HG03025 (cell line): ENCODE data around the gene ACTN4.
"Not testable (repeated sequence)": the region's sequence is repeated elsewhere in the genome, so short reads cannot be mapped to it uniquely, and the experiment has no call there.

Source experiments
- ATAC-seq: cut with Tn5 transposase; IDR thresholded peaks from one replicate; pipeline ENCODE4 v1.9.1; 2021; ENCODE audit warnings: mild to moderate bottlenecking, moderate library complexity; ENCODE audit not compliant: unreplicated experiment, low FRiP score

Gene ACTN4

GRCh38 chr19:38753783-38754182, 106.3 kb downstream of the ACTN4 start:
- not testable (repeated sequence) for ATAC-seq

- ATAC-seq = not testable (repeated sequence)
Observed at GRCh38 chr19:38754196-38754595, 106.7 kb downstream of the ACTN4 start.

GRCh38 chr19:38759590-38760003, 112.1 kb downstream of the ACTN4 start:
- ATAC-seq = no peak

DNA sequence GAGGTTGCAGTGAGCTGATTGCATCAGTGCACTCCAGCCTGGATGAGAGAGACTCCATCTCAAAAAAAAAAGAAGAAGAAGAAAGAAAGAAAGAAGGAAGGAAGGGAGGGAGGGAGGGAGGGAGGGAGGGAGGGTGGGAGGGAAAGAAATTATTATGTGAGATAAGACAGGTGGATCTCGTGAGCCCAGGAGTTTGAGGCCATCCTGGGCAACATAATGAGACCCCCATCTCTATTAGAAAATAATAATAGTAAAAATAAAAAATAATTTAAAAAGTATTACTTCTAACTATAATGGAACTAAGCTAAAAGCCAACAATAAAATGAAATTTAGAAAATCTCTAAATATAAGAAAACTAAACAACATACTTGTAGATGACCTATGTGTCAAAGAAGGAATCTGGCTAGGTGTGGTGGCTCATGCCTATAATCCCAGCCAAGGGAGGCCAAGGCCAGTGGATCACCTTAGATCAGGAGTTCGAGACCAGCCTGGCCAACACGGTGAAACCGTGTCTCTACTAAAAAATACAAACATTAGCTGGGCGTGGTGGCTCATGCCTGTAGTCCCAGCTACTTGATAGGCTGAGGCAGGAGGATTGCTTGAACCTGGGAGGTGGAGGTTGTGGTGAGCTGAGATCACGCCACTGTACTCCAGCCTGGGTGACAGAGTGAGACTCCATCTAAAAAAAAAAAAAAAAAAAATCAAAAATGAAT, 113.5 kb downstream of the ACTN4 start:
- not testable (repeated sequence) for ATAC-seq

DNA sequence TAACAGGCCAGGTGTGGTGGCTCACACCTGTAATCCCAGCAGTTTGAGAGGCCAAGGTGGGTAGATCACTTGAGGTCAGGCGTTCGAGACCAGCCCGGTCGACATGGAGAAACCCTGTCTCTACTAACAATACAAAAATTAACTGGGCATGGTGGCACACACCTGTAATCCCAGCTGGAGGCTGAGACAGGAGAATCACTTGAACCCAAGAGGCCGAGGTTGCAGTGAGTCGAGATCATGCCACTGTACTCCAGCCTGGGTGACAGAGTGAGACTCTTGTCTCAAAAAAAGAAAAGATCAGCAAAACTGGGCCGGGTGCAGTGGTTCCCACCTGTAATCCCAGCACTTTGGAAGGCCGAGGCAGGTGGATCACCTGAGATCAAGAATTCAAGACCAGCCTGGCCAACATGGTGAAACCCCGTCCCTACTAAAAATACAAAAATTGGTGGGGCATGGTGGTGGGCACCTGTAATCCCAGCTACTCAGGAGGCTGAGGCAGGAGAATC, 114.5 kb downstream of the ACTN4 start:
- ATAC-seq = not testable (repeated sequence)

DNA sequence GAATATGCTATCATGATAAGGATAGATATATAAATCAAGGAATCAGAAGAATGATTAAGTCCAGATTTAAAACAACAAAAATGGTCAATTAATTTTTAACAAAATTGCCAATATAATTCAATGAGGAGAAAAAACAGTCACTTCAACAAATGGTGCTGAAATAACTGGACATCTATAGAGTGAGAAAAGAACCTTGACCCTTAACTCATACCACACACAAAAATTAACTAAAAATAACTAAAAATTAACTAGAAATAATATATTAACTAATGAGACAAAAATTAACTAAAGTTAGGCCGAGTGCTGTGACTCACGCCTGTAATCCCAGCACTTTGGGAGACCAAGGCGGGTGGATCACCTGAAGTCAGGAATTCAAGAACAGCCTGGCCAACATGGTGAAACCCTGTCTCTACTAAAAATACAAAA, 116.4 kb downstream of the ACTN4 start:
- ATAC-seq = no peak

DNA sequence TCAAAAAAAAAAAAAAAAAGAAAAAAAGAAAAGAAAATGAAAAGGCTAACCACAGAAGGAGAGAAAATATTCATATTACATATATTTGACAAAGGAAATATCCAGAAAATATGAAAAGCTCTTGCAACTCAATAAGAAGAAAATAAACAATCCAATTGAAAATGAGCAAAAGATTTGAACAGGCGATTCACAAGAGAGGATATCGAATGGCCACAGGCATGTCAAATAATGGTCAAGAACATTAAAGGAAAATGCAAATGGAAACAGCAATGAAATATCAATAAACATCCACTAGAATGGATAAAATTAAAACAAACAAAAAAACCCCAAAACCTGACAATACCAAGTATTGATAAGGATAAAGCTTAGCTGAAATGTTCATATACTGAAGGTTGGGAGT, 117.8 kb downstream of the ACTN4 start:
- ATAC-seq = no peak

- no peak for ATAC-seq
Observed at GRCh38 chr19:38766276-38767047, 119.0 kb downstream of the ACTN4 start.

DNA sequence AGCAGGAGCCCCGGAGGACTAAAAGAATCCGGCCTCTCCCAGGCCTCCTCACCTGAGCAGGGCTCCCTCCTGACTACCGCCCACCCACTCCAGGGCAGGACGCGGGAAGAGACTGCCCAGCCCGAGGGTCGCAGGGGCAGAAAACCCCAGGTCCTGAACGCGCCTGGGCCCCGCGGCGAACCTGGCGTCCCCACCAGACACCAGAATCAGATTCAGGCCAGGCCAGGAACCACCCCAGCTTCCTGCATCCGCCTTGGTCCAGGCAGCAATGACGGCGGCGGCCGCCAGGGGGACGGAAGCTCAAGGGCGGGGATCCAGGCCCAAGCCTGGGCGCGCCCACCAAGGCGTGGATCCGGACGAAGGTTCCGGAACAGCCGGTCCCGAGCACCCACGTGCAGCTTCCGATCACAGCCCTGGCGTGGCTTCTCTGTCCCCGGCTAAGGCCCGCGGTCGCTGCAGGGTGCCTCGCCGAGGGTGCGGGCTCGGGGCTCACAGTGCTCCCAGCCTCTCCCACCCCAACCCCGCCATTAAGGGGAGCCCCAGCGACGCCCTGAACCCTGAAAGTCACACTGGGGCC, 122.3 kb downstream of the ACTN4 start:
- no peak for ATAC-seq

- not testable (repeated sequence) for ATAC-seq
Observed at GRCh38 chr19:38770228-38770948, 122.9 kb downstream of the ACTN4 start.

DNA sequence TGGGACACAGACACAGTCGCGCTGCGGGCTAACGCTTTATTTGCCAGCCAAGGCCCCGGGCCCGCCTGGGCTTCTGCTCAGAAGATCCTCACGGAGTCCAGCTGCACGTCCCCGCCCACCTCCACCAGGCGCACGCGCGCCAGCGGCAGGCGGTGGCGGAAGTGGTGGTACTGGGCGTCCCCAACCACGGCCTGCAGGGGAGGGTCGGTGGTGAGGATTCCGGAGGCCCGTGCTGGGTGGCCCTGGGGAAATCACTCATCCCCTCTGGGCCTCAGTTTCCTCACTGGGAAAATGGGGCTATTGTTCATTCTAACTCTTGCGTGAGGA, 123.5 kb downstream of the ACTN4 start:
- ATAC-seq = not testable (repeated sequence)

- ATAC-seq = not testable (repeated sequence)
Observed at GRCh38 chr19:38771569-38771968, 124.1 kb downstream of the ACTN4 start.

DNA sequence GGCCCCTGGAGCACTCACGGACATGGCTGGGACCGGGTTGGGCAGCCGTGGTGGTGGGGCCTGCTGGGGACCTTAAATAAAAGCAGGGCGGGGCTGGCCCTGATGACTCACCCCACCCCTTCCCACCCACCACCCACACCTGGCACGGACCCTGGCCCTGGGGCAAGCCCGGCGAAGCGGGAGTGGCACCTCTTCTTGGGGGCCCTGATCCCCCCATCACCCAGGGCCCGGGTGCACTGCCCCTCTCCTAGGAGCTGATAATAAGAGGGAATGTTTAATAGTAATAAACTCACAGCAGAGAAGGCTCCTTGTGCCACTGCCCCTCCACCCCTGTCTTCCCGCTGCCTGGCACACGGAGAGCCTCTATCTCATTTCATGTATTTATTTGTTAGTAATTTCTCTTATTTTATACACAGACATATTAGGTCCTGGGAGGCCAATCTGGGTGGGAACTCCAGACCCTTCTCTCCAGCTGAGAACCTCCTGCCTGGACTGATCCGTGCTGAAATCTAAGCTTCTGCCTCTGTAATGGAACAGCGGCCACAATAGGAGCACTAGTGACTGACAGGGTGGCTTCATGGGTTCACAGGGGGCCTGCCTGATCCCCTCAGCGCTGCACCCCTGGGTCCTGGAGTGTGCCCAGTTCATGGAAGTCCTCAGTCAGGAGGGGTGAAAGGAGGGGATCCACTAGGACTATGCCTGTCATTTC, 126.2 kb downstream of the ACTN4 start, which contains the start of gene LGALS7:
TSS of gene LGALS7 (minus strand) at position 49 of the 709 bp plus-strand sequence. CDS start at position 24, 25 bp downstream.
- ATAC-seq = no peak

DNA sequence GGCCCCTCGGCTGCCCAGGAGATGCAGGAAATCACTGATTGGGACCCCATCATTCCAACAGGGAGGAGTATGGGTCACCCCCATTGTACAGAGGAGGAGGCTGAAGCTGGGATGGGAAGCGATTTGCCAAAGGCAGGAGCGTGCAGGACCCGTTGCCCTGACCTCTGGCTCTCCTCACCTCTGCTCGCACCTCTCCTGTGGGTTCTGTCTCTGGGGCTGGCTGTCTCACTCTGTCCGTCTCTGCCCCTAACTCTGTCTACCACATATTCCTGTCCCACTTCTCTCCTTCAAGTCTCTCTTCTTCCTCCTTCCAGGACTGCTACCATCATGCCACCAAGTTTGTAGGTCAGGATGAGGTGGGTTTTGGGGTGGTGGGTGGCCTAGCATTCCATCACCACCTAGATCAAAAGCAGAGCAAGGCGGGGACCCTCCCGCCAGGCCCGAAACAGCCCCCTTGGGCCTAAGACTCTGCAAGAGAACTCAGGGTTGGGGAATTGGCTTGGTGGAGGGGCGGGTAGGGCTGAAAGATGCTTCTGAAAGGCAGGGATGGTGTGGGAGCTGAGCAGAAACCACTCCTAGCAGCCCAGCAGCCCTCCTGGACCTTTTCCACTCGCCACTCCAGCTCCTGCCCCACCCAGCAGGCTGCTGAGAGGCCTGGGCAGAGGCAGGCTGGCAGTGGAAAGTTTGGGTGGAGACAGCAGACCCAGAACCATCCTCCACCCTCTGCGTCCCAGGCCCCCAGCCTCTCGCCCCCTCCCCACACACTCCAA, 126.9 kb downstream of the ACTN4 start:
- no peak for ATAC-seq

- ATAC-seq = no peak
Observed at GRCh38 chr19:38778733-38779132, 131.3 kb downstream of the ACTN4 start.

DNA sequence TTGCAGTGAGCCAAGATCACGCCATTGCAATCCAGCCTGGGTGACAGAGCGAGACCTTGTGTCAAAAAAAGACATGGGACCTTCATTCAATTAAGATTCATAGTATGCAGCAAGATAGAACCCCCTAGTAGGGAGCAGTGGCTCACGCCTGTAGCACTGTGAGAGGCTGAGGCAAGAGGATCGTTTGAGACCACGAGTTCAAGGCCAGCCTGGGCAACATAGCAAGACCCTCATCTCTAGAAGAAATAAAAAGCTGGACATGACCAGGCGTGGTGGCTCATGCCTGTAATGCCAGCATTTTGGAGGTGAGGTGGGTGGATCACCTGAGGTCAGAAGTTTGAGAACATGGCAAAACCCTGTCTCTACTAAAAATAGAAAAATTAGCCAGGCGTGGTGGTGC, 133.0 kb downstream of the ACTN4 start:
- ATAC-seq = no peak

DNA sequence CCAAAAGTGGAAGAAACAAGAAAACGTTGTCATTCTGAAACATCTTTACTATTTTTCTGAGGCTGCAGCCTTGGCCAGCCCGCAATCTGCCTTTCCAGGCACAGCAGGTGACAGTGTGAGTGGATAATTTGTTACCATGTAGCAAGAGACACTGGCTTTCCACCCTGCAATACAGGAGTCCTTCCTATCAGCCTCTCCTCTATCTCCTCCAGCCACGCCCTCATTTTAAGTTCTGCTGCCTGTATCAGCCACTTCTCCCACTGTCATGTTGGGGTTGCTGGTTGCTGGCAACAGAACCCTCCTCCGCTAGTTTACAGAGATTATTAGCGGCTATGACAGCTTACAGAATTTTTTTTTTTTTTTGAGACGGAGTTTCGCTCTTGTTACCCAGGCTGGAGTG, 133.6 kb downstream of the ACTN4 start:
- no peak for ATAC-seq
